ENCODE results near the gene GRID2IP. TPM values are rescaled to one million over a fixed set of nuclear protein-coding genes. Genes with fewer than 3 reads are reported as not detected.

The GRID2IP gene
- total RNA-seq, 3 donors from 2014 or later = 0.41 to 1.0 (median 0.58) TPM

GRCh38 chr7:6486438-6487183 is 64.7 kb downstream of the GRID2IP start:
- ATAC-seq = no peak
- no peaks in the 10 kb centered on the region for H3K36me3 ChIP-seq (ENCODE audit: low read depth)
- intact Hi-C loops (cut with DNase I, micrococcal nuclease) = no loop called here

DNA sequence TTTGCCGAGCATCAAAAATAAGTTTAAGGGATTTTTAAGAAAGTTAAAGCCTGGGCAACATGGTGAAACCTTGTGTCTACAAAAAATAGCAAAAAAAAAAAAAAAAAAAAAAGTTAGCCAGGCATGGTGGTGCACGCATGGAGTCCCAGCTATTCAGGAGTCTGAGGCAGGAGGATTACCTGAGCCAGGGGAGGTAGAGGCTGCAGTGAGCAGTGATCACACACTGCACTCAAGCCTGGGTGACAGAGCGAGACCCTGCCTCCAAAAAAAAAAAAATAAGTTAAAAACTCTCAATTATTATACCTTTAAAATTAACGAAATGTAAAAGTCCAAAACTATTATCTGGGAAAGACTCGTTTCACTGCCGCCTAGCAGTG is 68.5 kb downstream of the GRID2IP start:
- no peak for ATAC-seq
- TF ChIP-seq CTCF (IDR thresholded peaks at IDR 0.05) = no peak
- DNase-seq = no peak
- Histone ChIP-seq H3K36me3 (ENCODE audit: low read depth) (no peaks in the 10 kb centered on the region), H3K4me1 (ENCODE audit: low read depth) (peaks cover 37% of the 10 kb centered on the region), H3K4me3 (peak overlapping the region; percentile 99), H3K9me3 (no peaks in the 10 kb centered on the region)
- intact Hi-C loops (cut with DNase I, micrococcal nuclease) = no loop called here

More at GRCh38 chr7:6486438-6487183, 64.7 kb downstream of the GRID2IP start:
- no peak for DNase-seq
- Histone ChIP-seq H3K9me3 (no peaks in the 10 kb centered on the region), H3K4me3 (no peak overlapping the region), H3K4me1 (ENCODE audit: low read depth) (peaks cover 16% of the 10 kb centered on the region)
- no peak for TF ChIP-seq CTCF (IDR thresholded peaks at IDR 0.05)

- no peak for TF ChIP-seq CTCF (IDR thresholded peaks at IDR 0.05)
- Histone ChIP-seq H3K4me3 (no peak overlapping the region), H3K36me3 (ENCODE audit: low read depth) (no peaks in the 10 kb centered on the region), H3K9me3 (no peaks in the 10 kb centered on the region), H3K4me1 (ENCODE audit: low read depth) (peaks cover 37% of the 10 kb centered on the region)
- DNase-seq = peak in 1 of 3 donors; percentile 60
- peak; percentile 72 for ATAC-seq
- intact Hi-C loops (cut with DNase I, micrococcal nuclease) = no loop called here
Observed at GRCh38 chr7:6482307-6482706, 69.0 kb downstream of the GRID2IP start.

DNA sequence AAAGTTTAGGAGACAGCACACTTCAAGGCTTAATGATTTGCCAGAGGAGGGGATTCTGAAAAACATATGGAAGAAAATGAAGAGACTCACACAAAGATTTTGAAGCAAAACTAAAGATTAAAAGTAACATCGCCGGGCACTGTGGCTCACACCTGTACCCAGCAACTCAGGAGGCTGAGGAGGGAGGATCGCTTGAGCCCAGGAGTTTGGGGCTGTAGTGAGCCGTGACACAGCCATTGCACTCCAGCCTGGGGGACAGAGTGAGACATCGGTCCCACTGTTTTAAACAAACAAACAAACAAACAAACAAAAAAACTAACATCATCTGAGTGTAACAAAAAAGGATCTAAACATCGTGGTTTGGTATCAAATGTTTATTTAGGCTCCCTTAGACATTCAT is 69.8 kb downstream of the GRID2IP start:
- ATAC-seq = no peak
- no peak for DNase-seq
- no peak for TF ChIP-seq CTCF (IDR thresholded peaks at IDR 0.05)
- Histone ChIP-seq H3K4me1 (ENCODE audit: low read depth) (peaks cover 40% of the 10 kb centered on the region), H3K36me3 (ENCODE audit: low read depth) (no peaks in the 10 kb centered on the region), H3K4me3 (no peak overlapping the region), H3K9me3 (no peaks in the 10 kb centered on the region)
- intact Hi-C loops (cut with DNase I, micrococcal nuclease) = no loop called here

DNA sequence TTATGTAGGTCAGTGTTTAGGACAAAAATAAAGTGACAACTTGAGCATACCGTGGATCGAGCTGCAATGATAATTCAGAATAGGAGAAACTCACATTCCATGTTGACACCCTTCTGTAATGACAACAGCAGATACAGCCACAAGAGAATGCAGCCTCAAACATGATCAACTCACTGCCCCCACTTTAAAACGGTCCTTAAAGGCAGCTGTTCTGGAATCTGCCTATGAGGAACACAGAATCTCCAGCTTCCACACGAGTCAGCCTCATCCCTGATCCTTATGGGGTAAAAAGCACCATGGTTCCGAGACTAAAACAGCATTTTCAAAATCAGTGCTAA is 71.0 kb downstream of the GRID2IP start:
- H3K9me3 ChIP-seq = no peaks in the 10 kb centered on the region
- intact Hi-C loops (cut with DNase I, micrococcal nuclease) = no loop called here
- H3K4me3 ChIP-seq = no peak overlapping the region
- H3K36me3 ChIP-seq (ENCODE audit: low read depth) = no peaks in the 10 kb centered on the region
- H3K4me1 ChIP-seq (ENCODE audit: low read depth) = peaks cover 41% of the 10 kb centered on the region
- TF ChIP-seq CTCF (IDR thresholded peaks at IDR 0.05) = no peak
- ATAC-seq (no peak), DNase-seq (no peak)

All from mucosa of descending colon (tissue), 3 donors.